Activated B cell treated with CpG ODN at 0.5 μM for 24 hours (primary cell): ENCODE data around the gene SOX9. TPM values are rescaled to one million over a fixed set of nuclear protein-coding genes. Genes with fewer than 3 reads are reported as not detected.

Experiments used
- ATAC-seq: fragments of 200-7000 bp; cut with Tn5 transposase; one replicate; pipeline ENCODE4 v1.10.0; 2021; ENCODE audit warnings: low read depth, mild to moderate bottlenecking, moderate library complexity
- CTCF ChIA-PET: fragments of 350-600 bp; sonication (Branson Sonifier 250); formaldehyde crosslinking; loops from one replicate; lab custom pipeline; 2021; ENCODE audit warnings: antibody characterized with exemption; lab: Charles Lee
- POLR2A ChIA-PET: fragments of 350-600 bp; sonication (Branson Sonifier 250); formaldehyde crosslinking; loops from one replicate; lab custom pipeline; 2021; ENCODE audit warnings: antibody characterized with exemption; lab: Charles Lee
- DNase-seq: peaks from one replicate; pipeline ENCODE4 v3.0.0; 2022
- H3K27ac Mint-ChIP-seq: one replicate; pipeline ENCODE4 v1.8.0; 2020; ENCODE audit warnings: mixed read lengths
- H3K27me3 Mint-ChIP-seq: one replicate; pipeline ENCODE4 v1.8.0; 2021; ENCODE audit warnings: mixed read lengths
- H3K36me3 Mint-ChIP-seq: one replicate; pipeline ENCODE4 v1.8.0; 2021; ENCODE audit warnings: low read depth, mixed read lengths
- H3K4me1 Mint-ChIP-seq: one replicate; pipeline ENCODE4 v1.8.0; 2021; ENCODE audit warnings: mixed read lengths
- H3K4me3 Mint-ChIP-seq: one replicate; pipeline ENCODE4 v1.8.0; 2020; ENCODE audit warnings: mild to moderate bottlenecking, mixed read lengths
- H3K9me3 Mint-ChIP-seq: one replicate; pipeline ENCODE4 v1.8.0; 2020; ENCODE audit warnings: mixed read lengths
- CTCF ChIP-seq: fragments of 200-600 bp; IDR thresholded peaks from one replicate; pipeline ENCODE4 v1.8.0; 2022; ENCODE audit warnings: antibody characterized with exemption, mild to moderate bottlenecking
- intact Hi-C: fragments of 100-400 bp; cut with micrococcal nuclease; formaldehyde crosslinking; loops from one replicate; pipeline ENCODE4 v1.15.1; 2024
- total RNA-seq: library from RNA; stranded (reverse); gene quantifications from 2 replicates; pipeline ENCODE4 v1.2.3, GENCODE V29; 2022

The SOX9 gene
- total RNA-seq, 1 donor from 2014 or later: 0.07 TPM

GRCh38 chr17:72150632-72151460 is 30.0 kb downstream of the SOX9 start:
- DNase-seq (no peak), ATAC-seq (no peak)
- no peak for TF ChIP-seq CTCF
- Mint-ChIP-seq H3K27me3 (peaks cover 6% of the 10 kb centered on the region), H3K27ac (no peak overlapping the region), H3K4me3 (no peak overlapping the region), H3K36me3 (no peaks in the 10 kb centered on the region), H3K9me3 (no peaks in the 10 kb centered on the region), H3K4me1 (no peaks in the 10 kb centered on the region)
- POLR2A ChIA-PET: no interaction called here
- CTCF ChIA-PET: no interaction called here
- intact Hi-C loops: no loop called here

- ChIA-PET CTCF (no interaction called here), POLR2A (no interaction called here)
- no peak for ATAC-seq
- no peak for DNase-seq
- Mint-ChIP-seq H3K4me3 (no peak overlapping the region), H3K9me3 (no peaks in the 10 kb centered on the region), H3K27me3 (peaks cover 6% of the 10 kb centered on the region), H3K27ac (no peak overlapping the region), H3K36me3 (no peaks in the 10 kb centered on the region), H3K4me1 (no peaks in the 10 kb centered on the region)
- intact Hi-C loops: no loop called here
- TF ChIP-seq CTCF: no peak
Observed at GRCh38 chr17:72151565-72152386, 31.0 kb downstream of the SOX9 start.

GRCh38 chr17:72152387-72152929 is 31.6 kb downstream of the SOX9 start:
- ATAC-seq: no peak
- intact Hi-C loops: no loop called here
- no peak overlapping the region for H3K4me3 Mint-ChIP-seq
- H3K36me3 Mint-ChIP-seq: no peaks in the 10 kb centered on the region
- no peak for DNase-seq
- no peaks in the 10 kb centered on the region for H3K4me1 Mint-ChIP-seq
- no peak overlapping the region for H3K27ac Mint-ChIP-seq
- no peak for TF ChIP-seq CTCF
- ChIA-PET POLR2A (no interaction called here), CTCF (no interaction called here)
- no peaks in the 10 kb centered on the region for H3K9me3 Mint-ChIP-seq
- peaks cover 6% of the 10 kb centered on the region for H3K27me3 Mint-ChIP-seq

GRCh38 chr17:72158895-72159885 is 38.4 kb downstream of the SOX9 start:
- no peaks in the 10 kb centered on the region for H3K4me1 Mint-ChIP-seq
- no peak for TF ChIP-seq CTCF
- H3K9me3 Mint-ChIP-seq: peaks cover 6% of the 10 kb centered on the region
- ChIA-PET POLR2A (no interaction called here), CTCF (no interaction called here)
- H3K27me3 Mint-ChIP-seq: no peaks in the 10 kb centered on the region
- intact Hi-C loops: no loop called here
- H3K36me3 Mint-ChIP-seq: no peaks in the 10 kb centered on the region
- DNase-seq: no peak
- no peak overlapping the region for H3K4me3 Mint-ChIP-seq
- no peak overlapping the region for H3K27ac Mint-ChIP-seq
- ATAC-seq: no peak
